ENCODE measurements around the gene FSD1. TPM values are rescaled to one million over a fixed set of nuclear protein-coding genes. Genes with fewer than 3 reads are reported as not detected.

FSD1 gene
- total and polyA plus RNA-seq, 9 of the 15 experiments (the other 6 are each of a cell fraction or from before 2014, with no cell fraction given): 0.11 to 1.9 (median 0.94) TPM; not detected in 1

- TF ChIP-seq ILK (tag; IDR thresholded peaks at IDR 0.05; ENCODE audit: borderline replicate concordance, low read depth): no peak
- TF ChIP-seq PHF8 (IDR thresholded peaks at IDR 0.05; ENCODE audit: borderline replicate concordance, low read length): no peak
- TF ChIP-seq BHLHE40 (IDR thresholded peaks at IDR 0.05; ENCODE audit: low read length): peak; percentile 55
- TF ChIP-seq GABPA (tag; conservative IDR thresholded peaks at IDR 0.05; ENCODE audit: low read depth): no peak
- no peak for TF ChIP-seq KLF10 (CRISPR knock-in tag; IDR thresholded peaks at IDR 0.05)
- no peak for TF ChIP-seq PATZ1 (CRISPR knock-in tag; IDR thresholded peaks at IDR 0.05; ENCODE audit: borderline replicate concordance)
- TF ChIP-seq HMGXB4 (CRISPR knock-in tag; IDR thresholded peaks at IDR 0.05): no peak
- no peak for TF ChIP-seq TFAM (CRISPR knock-in tag; conservative IDR thresholded peaks at IDR 0.05)
- no peak for TF ChIP-seq FOXK2 (conservative IDR thresholded peaks at IDR 0.05 in 1 of 2, IDR thresholded peaks at IDR 0.05 in 1 of 2; ENCODE audit: low read depth in 2 of 2)
- 0 out of 2 replicates have a peak, but pooled peaks have one; percentile 10 for TF ChIP-seq MAX (CRISPR knock-in tag; IDR thresholded peaks at IDR 0.05)
- 0 out of 2 replicates have a peak, but pooled peaks have one; percentile 77 for TF ChIP-seq PTBP1 (IDR thresholded peaks at IDR 0.05; ENCODE audit: low read depth, low read length)
- no peak for TF ChIP-seq STAT5A (IDR thresholded peaks at IDR 0.05; ENCODE audit: borderline replicate concordance, low read length)
- TF ChIP-seq E2F5 (CRISPR knock-in tag; IDR thresholded peaks at IDR 0.05): no peak
- TF ChIP-seq ELF4 (CRISPR knock-in tag; IDR thresholded peaks at IDR 0.05): peak; percentile 63; the same call in 1 of the 2 replicates
- no peak for TF ChIP-seq E4F1 (CRISPR knock-in tag; IDR thresholded peaks at IDR 0.05; ENCODE audit: borderline replicate concordance)
- 0 out of 2 replicates have a peak, but pooled peaks have one; percentile 59 for TF ChIP-seq XRCC5 (IDR thresholded peaks at IDR 0.05; ENCODE audit: low read depth, low read length)
- no peak for TF ChIP-seq RFX7 (CRISPR knock-in tag; IDR thresholded peaks at IDR 0.05)
- no peak for TF ChIP-seq ZSCAN32 (CRISPR knock-in tag; IDR thresholded peaks at IDR 0.05)
- peak; percentile 86 for TF ChIP-seq BCOR (IDR thresholded peaks at IDR 0.05)
These were observed 37.1 kb upstream of the FSD1 start (continued) for GRCh38 chr19:4267101-4267900.
